BE2C (cell line): ENCODE measurements around the gene LEAP2. TPM values are rescaled to one million over a fixed set of nuclear protein-coding genes. Genes with fewer than 3 reads are reported as not detected.

ENCODE experiments used
- DNase-seq: peaks from one replicate; pipeline ENCODE4 v3.0.0-alpha.2; 2020
- H3K27me3 ChIP-seq: fragments of 250-450 bp; sonication (Bioruptor Pico); 2 replicates; pipeline ENCODE4 v1.5.1; 2020; ENCODE audit warnings: mild to moderate bottlenecking
- H3K36me3 ChIP-seq: fragments of 250-450 bp; sonication (Bioruptor Pico); 2 replicates; pipeline ENCODE4 v1.5.1; 2020; ENCODE audit warnings: mild to moderate bottlenecking
- H3K4me1 ChIP-seq: fragments of 250-450 bp; sonication (Bioruptor Pico); 2 replicates; pipeline ENCODE4 v1.5.1; 2020
- H3K4me3 ChIP-seq: 2 replicates; pipeline ENCODE4 v1.5.1; 2011; ENCODE audit warnings: low read depth, low read length
- H3K9me3 ChIP-seq: fragments of 250-450 bp; sonication (Bioruptor Pico); 2 replicates; pipeline ENCODE4 v1.5.1; 2020
- CTCF ChIP-seq: IDR thresholded peaks from 2 replicates; pipeline ENCODE4 v1.5.1; 2012; ENCODE audit warnings: mild to moderate bottlenecking, low read depth, low read length
- polyA plus RNA-seq: library from polyadenylated mRNA; unstranded; fragments of >200 nt; gene quantifications from one replicate; pipeline ENCODE4 v1.2.1, GENCODE V29; 2012; ENCODE audit warnings: low read depth, missing spikeins; ENCODE audit not compliant: insufficient read length, insufficient read depth

LEAP2 gene
- 7.5 TPM for polyA plus RNA-seq

GRCh38 chr5:132873119-132873929 is at the start of gene LEAP2:
TSS of gene LEAP2 (plus strand) at chr5:132873668. CDS start at chr5:132873695, 27 bp downstream.
- no peak for DNase-seq
- Histone ChIP-seq H3K27me3 (no peaks in the 10 kb centered on the region), H3K9me3 (no peaks in the 10 kb centered on the region), H3K4me3 (no peak within 1 kb of the TSS), H3K4me1 (peaks cover 6% of the 10 kb centered on the region), H3K36me3 (peaks cover 44% of the 10 kb centered on the region)
- no peak for TF ChIP-seq CTCF

GRCh38 chr5:132824426-132824825 is 49.0 kb upstream of the LEAP2 start:
- Histone ChIP-seq H3K9me3 (no peaks in the 10 kb centered on the region), H3K4me3 (no peak overlapping the region), H3K36me3 (no peaks in the 10 kb centered on the region), H3K4me1 (no peaks in the 10 kb centered on the region), H3K27me3 (no peaks in the 10 kb centered on the region)
- DNase-seq, result no peak
- no peak for TF ChIP-seq CTCF

- Histone ChIP-seq H3K36me3 (no peaks in the 10 kb centered on the region), H3K4me1 (no peaks in the 10 kb centered on the region), H3K27me3 (no peaks in the 10 kb centered on the region), H3K4me3 (no peak overlapping the region), H3K9me3 (no peaks in the 10 kb centered on the region)
- no peak for TF ChIP-seq CTCF
- DNase-seq, result no peak
Measured at GRCh38 chr5:132825033-132825833, 48.2 kb upstream of the LEAP2 start.

- H3K4me1 ChIP-seq, result no peaks in the 10 kb centered on the region
- H3K4me3 ChIP-seq, result no peak overlapping the region
- no peak for TF ChIP-seq CTCF
- H3K27me3 ChIP-seq, result no peaks in the 10 kb centered on the region
- no peaks in the 10 kb centered on the region for H3K9me3 ChIP-seq
- no peaks in the 10 kb centered on the region for H3K36me3 ChIP-seq
- DNase-seq, result no peak
Measured at GRCh38 chr5:132825834-132826391, 47.6 kb upstream of the LEAP2 start.

GRCh38 chr5:132826424-132827082 is 46.9 kb upstream of the LEAP2 start:
- Histone ChIP-seq H3K27me3 (no peaks in the 10 kb centered on the region), H3K9me3 (no peaks in the 10 kb centered on the region), H3K36me3 (no peaks in the 10 kb centered on the region), H3K4me1 (no peaks in the 10 kb centered on the region), H3K4me3 (no peak overlapping the region)
- TF ChIP-seq CTCF, result no peak
- DNase-seq, result no peak
